Subcutaneous adipose tissue (tissue), 4 donors: ENCODE data around the gene KLKB1. TPM values are rescaled to one million over a fixed set of nuclear protein-coding genes. Genes with fewer than 3 reads are reported as not detected.

ENCODE experiments used
- total RNA-seq, 4 donors: library from RNA; depleted of rRNA; stranded (reverse); fragments of >200 nt; gene quantifications; one replicate each; pipeline ENCODE4 v1.1.0, GENCODE V29; 2016
- TF ChIP-seq, protein P1 (sequence below): fragments of 450-650 bp; IDR thresholded peaks from one replicate; pipeline ENCODE4 v1.5.1; 2016; ENCODE audit warnings: low read depth, mild to moderate bottlenecking, control low read depth, antibody characterized with exemption, moderate library complexity

The KLKB1 gene
- total RNA-seq: under 1 TPM in 2 of 4 donors, not detected in 2; 0.66 to 0.68 TPM

DNA sequence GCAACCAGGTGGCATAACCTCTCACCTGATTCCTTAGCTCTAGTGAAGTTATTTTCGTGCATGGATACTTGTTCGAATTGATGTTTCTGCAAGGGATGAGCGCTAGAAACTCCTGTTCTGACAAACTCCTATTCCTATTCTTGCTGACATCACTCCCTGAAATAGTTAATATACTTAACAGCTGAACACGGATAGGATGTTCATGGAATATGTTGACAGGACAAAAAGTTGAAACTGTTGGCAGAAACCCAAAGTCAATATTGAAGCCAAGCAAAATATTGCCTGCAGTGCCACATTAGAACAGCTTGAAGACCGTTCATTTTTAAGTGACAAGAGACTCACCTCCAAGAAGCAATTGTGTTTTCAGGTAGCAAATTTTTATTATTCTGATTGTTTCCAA, at the start of gene KLKB1:
Gene KLKB1, plus strand, starts transcription at position 287 of the 400 bp plus-strand sequence. CDS start 689 bp downstream, outside the sequence.
- TF ChIP-seq, protein P1, sequence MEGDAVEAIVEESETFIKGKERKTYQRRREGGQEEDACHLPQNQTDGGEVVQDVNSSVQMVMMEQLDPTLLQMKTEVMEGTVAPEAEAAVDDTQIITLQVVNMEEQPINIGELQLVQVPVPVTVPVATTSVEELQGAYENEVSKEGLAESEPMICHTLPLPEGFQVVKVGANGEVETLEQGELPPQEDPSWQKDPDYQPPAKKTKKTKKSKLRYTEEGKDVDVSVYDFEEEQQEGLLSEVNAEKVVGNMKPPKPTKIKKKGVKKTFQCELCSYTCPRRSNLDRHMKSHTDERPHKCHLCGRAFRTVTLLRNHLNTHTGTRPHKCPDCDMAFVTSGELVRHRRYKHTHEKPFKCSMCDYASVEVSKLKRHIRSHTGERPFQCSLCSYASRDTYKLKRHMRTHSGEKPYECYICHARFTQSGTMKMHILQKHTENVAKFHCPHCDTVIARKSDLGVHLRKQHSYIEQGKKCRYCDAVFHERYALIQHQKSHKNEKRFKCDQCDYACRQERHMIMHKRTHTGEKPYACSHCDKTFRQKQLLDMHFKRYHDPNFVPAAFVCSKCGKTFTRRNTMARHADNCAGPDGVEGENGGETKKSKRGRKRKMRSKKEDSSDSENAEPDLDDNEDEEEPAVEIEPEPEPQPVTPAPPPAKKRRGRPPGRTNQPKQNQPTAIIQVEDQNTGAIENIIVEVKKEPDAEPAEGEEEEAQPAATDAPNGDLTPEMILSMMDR: no peak

DNA sequence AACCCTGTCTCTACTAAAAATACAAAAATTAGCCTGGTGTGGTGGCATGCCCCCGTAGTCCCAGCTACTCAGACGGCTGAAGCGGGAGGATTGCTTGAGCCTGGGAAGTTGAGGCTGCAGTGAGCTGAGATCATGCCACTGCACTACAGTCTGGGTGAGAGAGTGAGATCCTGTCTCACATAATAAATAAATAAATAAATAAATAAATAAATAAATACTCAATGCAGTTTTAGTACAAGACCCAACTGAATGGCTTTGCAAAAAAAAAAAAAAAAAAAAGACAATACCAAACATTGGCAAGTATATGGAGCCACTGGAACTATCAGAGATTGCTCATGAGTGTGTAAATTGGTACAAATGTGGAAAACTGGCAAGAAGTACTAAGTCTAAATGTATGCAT, 39.2 kb upstream of the KLKB1 start:
- TF ChIP-seq, protein P1: no peak

DNA sequence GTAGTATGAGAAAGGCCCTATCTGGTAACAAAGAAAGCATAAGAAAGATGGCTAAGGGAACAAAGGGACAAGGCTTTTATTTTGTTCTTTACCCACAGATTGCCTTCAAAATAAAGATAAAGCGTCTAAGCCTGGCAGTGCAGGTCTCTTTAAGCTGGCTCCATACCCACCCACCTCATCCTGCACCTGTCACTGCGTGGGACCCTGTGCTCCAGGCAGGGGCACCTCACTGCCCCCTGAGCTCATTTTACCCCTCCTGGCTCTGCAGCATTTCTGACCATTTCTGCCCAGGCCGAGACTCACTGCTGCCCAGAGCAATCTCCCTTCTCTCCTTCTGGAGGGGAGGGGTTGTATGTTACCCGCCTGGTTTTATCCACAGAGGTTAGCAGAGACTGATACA, 37.7 kb upstream of the KLKB1 start:
- TF ChIP-seq, protein P1: no peak

DNA sequence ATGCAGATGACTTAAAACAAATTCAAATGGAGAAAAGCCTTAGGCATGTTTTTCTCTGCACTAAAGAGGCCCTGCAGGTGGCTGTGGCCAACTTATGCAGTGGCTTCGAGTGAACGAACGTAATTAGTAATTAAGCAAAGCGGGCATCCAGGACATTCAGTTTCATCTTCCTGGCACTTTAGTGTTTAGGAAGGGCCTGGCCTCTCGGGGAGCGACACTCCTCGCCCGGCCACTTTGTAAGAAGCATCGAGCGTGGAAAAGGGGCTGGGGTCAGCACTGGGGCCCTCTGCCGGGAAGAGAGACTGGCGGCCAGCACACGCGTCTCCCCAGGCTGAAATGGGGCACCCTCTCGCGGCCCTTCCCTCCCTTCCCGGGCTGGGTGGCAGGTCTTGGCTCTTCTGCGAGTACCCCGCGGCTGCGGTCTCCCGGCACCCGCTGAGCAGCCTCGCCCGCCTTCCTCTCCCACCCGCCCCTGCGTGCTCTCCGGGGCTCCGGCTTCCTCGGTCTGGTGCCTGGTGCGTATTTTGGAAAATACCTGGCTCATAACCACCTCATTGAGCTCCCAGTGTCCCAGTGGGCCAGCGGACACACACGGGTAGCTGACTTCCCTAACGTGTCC, 36.6 kb upstream of the KLKB1 start:
- TF ChIP-seq, protein P1: no peak

DNA sequence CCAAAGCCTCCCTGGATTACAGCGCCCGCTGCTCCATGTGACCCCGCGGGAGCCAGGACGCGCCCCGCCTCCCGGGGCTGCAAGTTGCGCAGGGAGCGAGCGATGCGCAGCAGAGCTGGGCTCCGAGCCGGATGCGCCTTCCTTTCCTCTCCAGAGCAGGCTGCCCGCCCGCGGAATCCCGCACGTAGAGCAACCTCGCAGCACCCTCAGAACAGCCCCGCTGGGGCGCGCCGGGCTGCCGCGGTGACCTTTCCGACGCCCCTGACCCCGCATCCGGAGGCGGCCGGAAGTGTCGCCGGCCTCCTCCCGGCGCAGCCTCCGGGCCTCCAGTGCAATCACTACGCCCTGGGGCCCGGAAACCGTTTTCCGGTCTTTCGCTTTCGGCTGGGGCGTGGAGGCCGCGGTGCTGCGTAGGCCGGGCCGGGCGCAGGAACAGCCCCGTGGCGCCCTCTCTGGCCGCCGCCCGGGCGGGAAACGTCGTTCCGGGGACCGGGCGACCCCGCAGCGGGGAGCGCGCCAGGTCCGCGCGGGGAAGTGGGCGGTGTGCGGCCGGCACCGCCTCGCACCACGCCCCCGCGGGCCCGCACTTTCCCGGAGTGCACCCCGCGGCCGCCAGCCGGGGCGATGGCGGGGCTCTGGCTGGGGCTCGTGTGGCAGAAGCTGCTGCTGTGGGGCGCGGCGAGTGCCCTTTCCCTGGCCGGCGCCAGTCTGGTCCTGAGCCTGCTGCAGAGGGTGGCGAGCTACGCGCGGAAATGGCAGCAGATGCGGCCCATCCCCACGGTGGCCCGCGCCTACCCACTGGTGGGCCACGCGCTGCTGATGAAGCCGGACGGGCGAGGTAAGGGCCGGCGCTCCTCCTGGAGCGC, 35.9 kb upstream of the KLKB1 start, which contains the start of gene CYP4V2:
Gene CYP4V2, plus strand, starts transcription at position 368 of the 866 bp plus-strand sequence. Its CDS starts 257 bp downstream, at position 625.
- TF ChIP-seq, protein P1: no peak

DNA sequence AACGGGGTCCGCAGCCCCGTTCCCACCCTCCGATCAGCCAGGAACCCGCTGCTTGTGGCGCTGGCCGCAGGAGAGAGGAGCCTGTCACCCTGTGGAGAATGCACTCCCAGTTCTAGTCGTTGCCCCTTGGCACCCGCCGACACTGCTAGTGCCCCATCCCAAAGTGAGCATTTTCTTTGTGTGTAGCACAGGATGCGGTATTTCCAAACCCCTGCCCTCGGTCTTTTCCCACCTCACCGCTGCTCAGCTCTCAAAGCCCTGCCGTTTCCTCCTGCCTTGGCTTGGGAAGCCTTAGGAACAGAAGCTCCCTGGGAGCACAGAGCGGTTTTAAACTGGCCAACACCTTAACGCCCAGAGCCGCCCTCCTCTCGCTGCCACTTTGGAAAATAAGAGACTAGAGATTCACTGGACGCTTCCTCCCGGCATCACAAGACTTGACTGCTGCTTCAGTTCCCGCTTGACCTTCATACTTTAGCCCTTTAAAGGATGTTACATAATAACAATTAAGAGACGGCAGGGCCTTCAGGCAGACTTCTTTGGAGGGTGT, 35.2 kb upstream of the KLKB1 start:
- TF ChIP-seq, protein P1: no peak

DNA sequence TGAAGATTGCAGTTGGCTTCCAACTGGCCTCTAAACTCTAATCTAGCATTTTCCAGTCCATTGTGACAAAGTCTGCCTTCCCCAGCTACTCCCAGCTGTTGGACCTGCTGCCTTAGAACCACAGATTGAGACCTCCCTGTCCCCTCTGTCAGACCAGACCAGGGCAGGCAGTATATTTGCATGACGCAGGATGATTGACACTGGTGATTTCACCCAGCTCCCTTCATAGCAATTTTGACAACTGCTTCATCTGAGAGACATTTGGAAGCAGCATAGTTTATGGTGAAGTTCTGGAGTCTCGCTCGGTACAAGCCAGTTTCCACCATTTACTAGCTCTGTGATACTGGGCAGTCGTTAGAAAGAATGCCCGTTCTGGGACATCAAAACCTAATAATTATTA, 33.5 kb upstream of the KLKB1 start:
- TF ChIP-seq, protein P1: no peak
